Glutamatergic neuron (in vitro differentiated cells): ENCODE data around the gene GLMN. TPM values are rescaled to one million over a fixed set of nuclear protein-coding genes. Genes with fewer than 3 reads are reported as not detected.

Experiments
- DNase-seq: peaks from one replicate; pipeline ENCODE4 v3.0.0; 2022
- H3K27ac Mint-ChIP-seq: one replicate; pipeline ENCODE4 v1.8.0; 2020; ENCODE audit warnings: mild to moderate bottlenecking, mixed read lengths, inconsistent platforms; ENCODE audit not compliant: unreplicated experiment
- H3K27me3 Mint-ChIP-seq: one replicate; pipeline ENCODE4 v1.8.0; 2020; ENCODE audit warnings: mild to moderate bottlenecking, moderate library complexity, mixed read lengths, inconsistent platforms; ENCODE audit not compliant: unreplicated experiment
- H3K36me3 Mint-ChIP-seq: one replicate; pipeline ENCODE4 v1.8.0; 2020; ENCODE audit warnings: mild to moderate bottlenecking, mixed read lengths, inconsistent platforms; ENCODE audit not compliant: unreplicated experiment
- H3K4me1 Mint-ChIP-seq: one replicate; pipeline ENCODE4 v1.8.0; 2020; ENCODE audit warnings: mild to moderate bottlenecking, low read depth, mixed read lengths, inconsistent platforms; ENCODE audit not compliant: unreplicated experiment
- H3K4me3 Mint-ChIP-seq: one replicate; pipeline ENCODE4 v1.8.0; 2020; ENCODE audit warnings: mild to moderate bottlenecking, mixed read lengths, inconsistent platforms; ENCODE audit not compliant: unreplicated experiment
- H3K9me3 Mint-ChIP-seq: one replicate; pipeline ENCODE4 v1.8.0; 2020; ENCODE audit warnings: mild to moderate bottlenecking, moderate library complexity, mixed read lengths, inconsistent platforms; ENCODE audit not compliant: unreplicated experiment
- total RNA-seq: library from RNA; stranded (reverse); fragmentation: NEBNext Ultra II Directional; extraction: Animal tissue kit (Norgen Biotek cat#: 25700); gene quantifications from one replicate; pipeline ENCODE4 v1.2.1, GENCODE V29; 2021; ENCODE audit not compliant: unreplicated experiment
- TF ChIP-seq, protein P1 (sequence below): fragments of 200-600 bp; sonication (generic); IDR thresholded peaks from one replicate; pipeline ENCODE4 v1.5.0; 2021; ENCODE audit not compliant: partially characterized antibody, unreplicated experiment

The GLMN gene
- total RNA-seq, 1 donor from 2014 or later: 9.6 TPM

DNA sequence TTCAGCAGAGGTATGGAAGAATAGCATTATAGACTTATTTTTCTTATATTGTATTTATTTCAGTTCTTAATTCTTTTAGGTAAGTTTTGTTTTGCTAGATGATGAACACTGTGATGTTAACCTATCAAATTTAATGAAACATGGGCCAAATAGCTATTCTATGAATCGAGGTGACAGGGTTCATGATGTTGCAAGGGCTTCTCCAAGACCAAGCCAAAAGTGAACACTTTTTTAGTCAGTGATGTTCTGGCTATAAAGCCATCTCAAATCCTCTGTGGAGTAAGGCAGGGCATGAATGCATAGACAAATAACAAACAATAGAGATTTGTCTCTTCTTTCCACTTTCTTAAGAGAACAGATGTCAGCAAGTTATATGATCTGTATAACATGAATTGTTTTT, 54.4 kb downstream of the GLMN start:
- H3K9me3 Mint-ChIP-seq: no peaks in the 10 kb centered on the region
- H3K36me3 Mint-ChIP-seq: no peaks in the 10 kb centered on the region
- no peak overlapping the region for H3K4me3 Mint-ChIP-seq
- TF ChIP-seq, protein P1, sequence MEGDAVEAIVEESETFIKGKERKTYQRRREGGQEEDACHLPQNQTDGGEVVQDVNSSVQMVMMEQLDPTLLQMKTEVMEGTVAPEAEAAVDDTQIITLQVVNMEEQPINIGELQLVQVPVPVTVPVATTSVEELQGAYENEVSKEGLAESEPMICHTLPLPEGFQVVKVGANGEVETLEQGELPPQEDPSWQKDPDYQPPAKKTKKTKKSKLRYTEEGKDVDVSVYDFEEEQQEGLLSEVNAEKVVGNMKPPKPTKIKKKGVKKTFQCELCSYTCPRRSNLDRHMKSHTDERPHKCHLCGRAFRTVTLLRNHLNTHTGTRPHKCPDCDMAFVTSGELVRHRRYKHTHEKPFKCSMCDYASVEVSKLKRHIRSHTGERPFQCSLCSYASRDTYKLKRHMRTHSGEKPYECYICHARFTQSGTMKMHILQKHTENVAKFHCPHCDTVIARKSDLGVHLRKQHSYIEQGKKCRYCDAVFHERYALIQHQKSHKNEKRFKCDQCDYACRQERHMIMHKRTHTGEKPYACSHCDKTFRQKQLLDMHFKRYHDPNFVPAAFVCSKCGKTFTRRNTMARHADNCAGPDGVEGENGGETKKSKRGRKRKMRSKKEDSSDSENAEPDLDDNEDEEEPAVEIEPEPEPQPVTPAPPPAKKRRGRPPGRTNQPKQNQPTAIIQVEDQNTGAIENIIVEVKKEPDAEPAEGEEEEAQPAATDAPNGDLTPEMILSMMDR: no peak
- DNase-seq: no peak
- no peak overlapping the region for H3K27ac Mint-ChIP-seq
- no peaks in the 10 kb centered on the region for H3K27me3 Mint-ChIP-seq
- H3K4me1 Mint-ChIP-seq: peaks cover 3% of the 10 kb centered on the region

DNA sequence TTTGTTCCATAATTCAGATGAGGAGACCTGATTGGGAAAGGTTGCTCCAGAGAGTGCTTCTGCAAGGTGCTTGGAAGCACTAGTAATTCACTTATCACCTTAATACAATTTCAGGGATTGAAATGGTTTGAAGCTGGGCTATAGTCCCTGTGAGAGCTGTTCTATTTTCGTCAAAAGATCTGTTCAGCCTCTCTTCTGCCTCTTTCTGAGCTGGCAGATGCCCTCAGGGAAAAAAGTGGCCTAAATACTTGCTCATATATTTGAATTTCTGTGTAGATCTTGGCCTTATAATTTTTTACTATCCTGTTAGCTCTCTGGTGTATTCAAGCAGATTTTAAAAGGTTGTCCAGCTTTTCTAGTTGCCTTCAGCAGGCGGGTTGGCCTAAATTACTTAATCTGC, 58.8 kb downstream of the GLMN start:
- no peak overlapping the region for H3K4me3 Mint-ChIP-seq
- H3K9me3 Mint-ChIP-seq: no peaks in the 10 kb centered on the region
- TF ChIP-seq, protein P1: no peak
- no peaks in the 10 kb centered on the region for H3K36me3 Mint-ChIP-seq
- DNase-seq: no peak
- no peaks in the 10 kb centered on the region for H3K27me3 Mint-ChIP-seq
- peaks cover 3% of the 10 kb centered on the region for H3K4me1 Mint-ChIP-seq
- peak overlapping the region; percentile 17 for H3K27ac Mint-ChIP-seq

DNA sequence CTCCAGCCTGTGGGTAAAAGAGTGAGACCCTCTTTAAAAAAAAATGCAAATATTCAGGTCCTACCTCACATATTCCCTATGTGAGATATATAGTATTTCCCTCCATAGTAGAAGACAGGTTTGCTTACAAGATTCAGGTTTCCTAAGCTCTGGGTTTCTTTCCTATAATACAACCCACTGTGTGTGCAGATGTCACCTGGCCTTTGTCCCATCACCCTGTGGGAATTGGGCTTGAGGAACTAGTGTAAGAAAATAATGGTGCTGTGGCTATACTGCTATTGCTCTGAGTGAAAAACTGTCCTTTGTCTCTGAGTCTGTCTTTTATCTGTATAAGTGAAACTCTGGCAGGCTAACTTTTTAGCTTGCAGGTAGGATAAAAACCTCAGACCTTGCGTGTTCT, 68.1 kb downstream of the GLMN start:
- no peak for DNase-seq
- TF ChIP-seq, protein P1: no peak
- Mint-ChIP-seq H3K4me1 (no peaks in the 10 kb centered on the region), H3K27ac (no peak overlapping the region), H3K27me3 (peaks cover 3% of the 10 kb centered on the region), H3K36me3 (no peaks in the 10 kb centered on the region), H3K4me3 (no peak overlapping the region), H3K9me3 (no peaks in the 10 kb centered on the region)

DNA sequence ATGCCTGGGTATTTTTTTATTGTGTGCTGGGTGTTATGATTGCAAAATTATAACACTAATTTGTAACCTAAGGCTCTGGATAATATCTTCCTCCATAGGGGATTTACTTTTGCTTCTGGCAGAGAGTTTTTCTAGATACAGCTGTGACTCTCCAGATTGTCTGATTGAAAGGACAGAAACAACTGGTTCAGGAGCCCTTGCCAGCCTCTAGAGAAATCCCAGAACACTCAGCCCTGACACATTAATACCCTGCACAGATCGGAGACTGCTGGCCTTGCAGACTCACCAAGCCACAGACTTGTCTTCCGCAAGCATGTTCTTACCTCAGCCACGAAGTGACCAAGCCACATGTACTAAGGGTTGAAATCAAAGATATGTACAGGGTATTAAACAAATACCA, 70.4 kb downstream of the GLMN start:
- TF ChIP-seq, protein P1: no peak
- DNase-seq: no peak
- Mint-ChIP-seq H3K27me3 (peaks cover 3% of the 10 kb centered on the region), H3K9me3 (no peaks in the 10 kb centered on the region), H3K4me3 (no peak overlapping the region), H3K4me1 (no peaks in the 10 kb centered on the region), H3K36me3 (no peaks in the 10 kb centered on the region), H3K27ac (no peak overlapping the region)

DNA sequence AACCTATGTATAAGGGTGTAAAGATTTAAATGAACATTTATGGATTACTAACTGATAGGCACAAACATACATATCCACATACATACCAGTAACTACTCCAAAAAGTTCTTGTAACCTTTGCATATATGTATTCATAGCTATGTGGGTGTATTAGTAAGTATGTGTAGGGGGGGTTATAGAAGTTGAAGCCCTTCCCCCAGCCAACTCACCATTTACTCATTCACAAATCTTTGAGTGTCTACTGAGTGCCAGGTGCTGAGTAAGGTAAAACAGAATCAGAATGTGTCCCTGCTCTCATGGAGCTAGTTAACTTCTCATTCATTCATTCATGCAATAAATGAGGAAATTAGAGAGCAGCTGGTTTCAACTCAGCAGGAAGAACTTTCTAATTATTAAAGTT, 79.8 kb downstream of the GLMN start:
- H3K4me1 Mint-ChIP-seq: no peaks in the 10 kb centered on the region
- no peaks in the 10 kb centered on the region for H3K36me3 Mint-ChIP-seq
- H3K4me3 Mint-ChIP-seq: no peak overlapping the region
- no peaks in the 10 kb centered on the region for H3K27me3 Mint-ChIP-seq
- H3K27ac Mint-ChIP-seq: no peak overlapping the region
- H3K9me3 Mint-ChIP-seq: peaks cover 5% of the 10 kb centered on the region
- DNase-seq: no peak
- TF ChIP-seq, protein P1: no peak
